ENCODE measurements around the gene MS4A6A.

MS4A6A gene

DNA sequence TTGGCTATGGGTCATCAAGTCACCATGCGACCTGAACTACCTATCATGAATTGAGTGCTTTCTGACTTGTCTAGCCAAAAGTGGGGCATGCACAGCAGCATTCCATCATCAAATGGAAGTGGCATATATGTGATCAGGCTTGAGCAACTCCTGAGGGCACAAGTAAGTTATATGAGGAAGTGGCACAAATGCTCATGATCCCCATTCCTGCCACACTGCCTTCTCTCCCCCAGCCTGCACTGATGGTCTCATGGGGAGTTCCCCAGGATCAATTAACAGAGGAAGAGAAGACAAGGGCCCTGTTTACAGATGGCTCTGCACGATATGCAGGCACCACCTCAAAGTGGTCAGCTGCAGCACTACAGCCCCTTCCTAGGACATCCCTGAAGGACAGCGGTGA, 38.3 kb upstream of the MS4A6A start:
- Histone ChIP-seq H3K9me3 (ENCODE audit: control insufficient read depth, low read length) (no peaks in the 10 kb centered on the region), H2AFZ (no peak overlapping the region), H3K27me3 (ENCODE audit: control insufficient read depth, insufficient read depth, low read length) (no peaks in the 10 kb centered on the region), H3K4me1 (no peaks in the 10 kb centered on the region), H3K9ac (no peak overlapping the region), H3K79me2 (no peaks in the 10 kb centered on the region), H3K36me3 (ENCODE audit: control insufficient read depth, insufficient read depth, low read length) (no peaks in the 10 kb centered on the region), H3K27ac (no peak overlapping the region), H3K4me3 (ENCODE audit: low read depth, low read length) (no peak overlapping the region), H3K4me2 (ENCODE audit: low read length) (no peak overlapping the region)
- TF ChIP-seq, protein P1, sequence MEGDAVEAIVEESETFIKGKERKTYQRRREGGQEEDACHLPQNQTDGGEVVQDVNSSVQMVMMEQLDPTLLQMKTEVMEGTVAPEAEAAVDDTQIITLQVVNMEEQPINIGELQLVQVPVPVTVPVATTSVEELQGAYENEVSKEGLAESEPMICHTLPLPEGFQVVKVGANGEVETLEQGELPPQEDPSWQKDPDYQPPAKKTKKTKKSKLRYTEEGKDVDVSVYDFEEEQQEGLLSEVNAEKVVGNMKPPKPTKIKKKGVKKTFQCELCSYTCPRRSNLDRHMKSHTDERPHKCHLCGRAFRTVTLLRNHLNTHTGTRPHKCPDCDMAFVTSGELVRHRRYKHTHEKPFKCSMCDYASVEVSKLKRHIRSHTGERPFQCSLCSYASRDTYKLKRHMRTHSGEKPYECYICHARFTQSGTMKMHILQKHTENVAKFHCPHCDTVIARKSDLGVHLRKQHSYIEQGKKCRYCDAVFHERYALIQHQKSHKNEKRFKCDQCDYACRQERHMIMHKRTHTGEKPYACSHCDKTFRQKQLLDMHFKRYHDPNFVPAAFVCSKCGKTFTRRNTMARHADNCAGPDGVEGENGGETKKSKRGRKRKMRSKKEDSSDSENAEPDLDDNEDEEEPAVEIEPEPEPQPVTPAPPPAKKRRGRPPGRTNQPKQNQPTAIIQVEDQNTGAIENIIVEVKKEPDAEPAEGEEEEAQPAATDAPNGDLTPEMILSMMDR (IDR thresholded peaks at IDR 0.05): no peak

- Histone ChIP-seq H3K4me2 (ENCODE audit: low read length) (no peak overlapping the region), H3K9ac (no peak overlapping the region), H3K4me1 (no peaks in the 10 kb centered on the region), H2AFZ (no peak overlapping the region), H3K27me3 (ENCODE audit: control insufficient read depth, insufficient read depth, low read length) (no peaks in the 10 kb centered on the region), H3K36me3 (ENCODE audit: control insufficient read depth, insufficient read depth, low read length) (no peaks in the 10 kb centered on the region), H3K79me2 (no peaks in the 10 kb centered on the region), H3K4me3 (ENCODE audit: low read depth, low read length) (no peak overlapping the region), H3K27ac (no peak overlapping the region), H3K9me3 (ENCODE audit: control insufficient read depth, low read length) (no peaks in the 10 kb centered on the region)
- TF ChIP-seq, protein P1 (IDR thresholded peaks at IDR 0.05): no peak
These were observed 31.5 kb upstream of the MS4A6A start for GRCh38 chr11:60214386-60214785.

- H2AFZ ChIP-seq: no peak overlapping the region
- no peaks in the 10 kb centered on the region for H3K79me2 ChIP-seq
- H3K4me3 ChIP-seq (ENCODE audit: low read depth, low read length): no peak overlapping the region
- no peaks in the 10 kb centered on the region for H3K36me3 ChIP-seq (ENCODE audit: control insufficient read depth, insufficient read depth, low read length)
- no peak overlapping the region for H3K9ac ChIP-seq
- H3K4me1 ChIP-seq: no peaks in the 10 kb centered on the region
- H3K27ac ChIP-seq: no peak overlapping the region
- no peaks in the 10 kb centered on the region for H3K27me3 ChIP-seq (ENCODE audit: control insufficient read depth, insufficient read depth, low read length)
- TF ChIP-seq, protein P1 (IDR thresholded peaks at IDR 0.05): no peak
- H3K4me2 ChIP-seq (ENCODE audit: low read length): no peak overlapping the region
- no peaks in the 10 kb centered on the region for H3K9me3 ChIP-seq (ENCODE audit: control insufficient read depth, low read length)
These were observed 28.3 kb upstream of the MS4A6A start for GRCh38 chr11:60211206-60211605.

DNA sequence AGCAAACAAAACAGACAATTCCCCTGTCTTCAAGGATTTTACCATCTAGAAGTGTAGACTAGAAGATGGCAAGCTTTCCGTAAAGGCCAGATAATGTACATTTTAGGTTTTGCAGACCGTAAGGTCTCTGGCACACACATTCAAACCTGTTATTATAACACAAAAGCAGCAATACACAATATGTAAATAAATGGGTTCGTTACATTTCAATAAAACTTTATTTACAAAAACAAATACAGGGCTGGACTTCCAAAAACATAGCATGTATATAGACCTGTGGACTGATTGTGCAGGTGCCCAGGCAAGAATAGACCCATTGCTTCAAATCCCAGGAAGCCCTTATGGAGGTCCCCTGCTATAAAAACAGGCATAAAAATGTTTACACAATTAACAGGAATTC, 27.1 kb upstream of the MS4A6A start:
- Histone ChIP-seq H3K4me2 (ENCODE audit: low read length) (no peak overlapping the region), H3K9me3 (ENCODE audit: control insufficient read depth, low read length) (no peaks in the 10 kb centered on the region), H3K4me1 (no peaks in the 10 kb centered on the region), H3K27me3 (ENCODE audit: control insufficient read depth, insufficient read depth, low read length) (no peaks in the 10 kb centered on the region), H3K36me3 (ENCODE audit: control insufficient read depth, insufficient read depth, low read length) (no peaks in the 10 kb centered on the region), H3K9ac (no peak overlapping the region), H3K79me2 (no peaks in the 10 kb centered on the region), H3K27ac (no peak overlapping the region), H2AFZ (no peak overlapping the region), H3K4me3 (ENCODE audit: low read depth, low read length) (no peak overlapping the region)
- TF ChIP-seq, protein P1 (IDR thresholded peaks at IDR 0.05): no peak

DNA sequence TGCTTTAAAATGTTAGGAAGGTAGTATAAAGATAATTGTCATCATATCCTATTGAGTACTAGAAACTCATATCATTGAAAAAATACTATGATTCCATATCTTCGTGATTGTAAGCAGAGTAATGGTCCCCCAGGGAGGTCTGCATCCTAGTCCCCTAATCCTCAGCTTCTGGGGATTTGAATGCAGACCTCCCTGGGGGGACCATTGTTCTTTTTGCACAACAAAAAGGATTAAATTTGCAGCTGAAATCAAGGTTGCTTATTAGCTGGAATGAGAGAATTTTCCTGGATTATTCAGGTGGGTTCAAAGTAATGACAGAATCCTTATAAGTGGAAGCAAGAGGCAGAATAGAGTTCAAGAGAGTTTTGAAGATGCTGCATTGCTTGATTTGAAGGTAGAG, 26.1 kb upstream of the MS4A6A start:
- Histone ChIP-seq H3K9me3 (ENCODE audit: control insufficient read depth, low read length) (no peaks in the 10 kb centered on the region), H3K79me2 (no peaks in the 10 kb centered on the region), H3K9ac (no peak overlapping the region), H3K4me1 (no peaks in the 10 kb centered on the region), H2AFZ (no peak overlapping the region), H3K4me3 (ENCODE audit: low read depth, low read length) (no peak overlapping the region), H3K4me2 (ENCODE audit: low read length) (no peak overlapping the region), H3K27ac (no peak overlapping the region), H3K36me3 (ENCODE audit: control insufficient read depth, insufficient read depth, low read length) (no peaks in the 10 kb centered on the region), H3K27me3 (ENCODE audit: control insufficient read depth, insufficient read depth, low read length) (no peaks in the 10 kb centered on the region)
- TF ChIP-seq, protein P1 (IDR thresholded peaks at IDR 0.05): no peak

Measured in parathyroid adenoma (tissue), 2 donors.